Heart right ventricle (tissue), 16 donors: ENCODE measurements around the gene CXCR5. TPM values are rescaled to one million over a fixed set of nuclear protein-coding genes. Genes with fewer than 3 reads are reported as not detected.

Experiments
- ATAC-seq, 8 donors: fragments of 200-7000 bp; cut with Tn5 transposase; one replicate each; pipeline ENCODE4 v1.9.1; 2020; ENCODE audit warnings: mild to moderate bottlenecking in 8 of 8, moderate library complexity in 8 of 8, moderate number of reproducible peaks in 1 of 8
- DNase-seq, 2 donors: peaks; one replicate each; pipeline ENCODE4 v3.0.0-alpha.2; 2020
- H3K27ac ChIP-seq, 10 donors: fragments of 200-600 bp; sonication (generic) in 2 of 10; one replicate each; pipeline versions ENCODE4 v1.5.0 to v1.8.0; 2020 to 2022; ENCODE audit warnings: mild to moderate bottlenecking in 3 of 10
- H3K27me3 ChIP-seq, 7 donors: fragments of 200-600 bp; one replicate each; pipeline ENCODE4 v1.8.0; 2021 to 2022; ENCODE audit warnings: mild to moderate bottlenecking in 2 of 7
- H3K36me3 ChIP-seq, 9 donors: fragments of 200-600 bp; sonication (generic) in 1 of 9; one replicate each; pipeline versions ENCODE4 v1.5.0 to v1.8.0; 2020 to 2022; ENCODE audit warnings: mild to moderate bottlenecking in 2 of 9
- H3K4me1 ChIP-seq, 9 donors: fragments of 200-600 bp; sonication (generic) in 1 of 9; one replicate each; pipeline versions ENCODE4 v1.5.0 to v1.8.0; 2020 to 2022; ENCODE audit warnings: mild to moderate bottlenecking in 4 of 9
- H3K4me3 ChIP-seq, 10 donors: fragments of 200-600 bp; sonication (generic) in 2 of 10; one replicate each; pipeline versions ENCODE4 v1.5.0 to v1.8.0; 2020 to 2022; ENCODE audit warnings: mild to moderate bottlenecking in 7 of 10, moderate library complexity in 2 of 10
- H3K9me3 ChIP-seq, 11 donors: fragments of 200-600 bp in 10 of 11; sonication (generic) in 2 of 11; one replicate each; pipeline versions ENCODE4 v1.5.0 to v1.8.0; 2013 to 2022; ENCODE audit warnings: mild to moderate bottlenecking in 2 of 11, control low read depth in 1 of 11, moderate library complexity in 1 of 11
- WGBS, 2 donors: extraction: QIAGEN DNeasy Blood & Tissue Kit; methylation state at CpG; one replicate each; pipeline ENCODE4 v1.1.7; 2013; ENCODE audit warnings: inconsistent platforms in 1 of 2; 5-methylcytosine and 5-hydroxymethylcytosine counted together
- intact Hi-C, 10 donors: fragments of 100-400 bp; cut with DNase I; formaldehyde crosslinking; loops; one replicate each; pipeline versions ENCODE4 v1.11.1 to v1.14.2; 2022
- polyA plus RNA-seq, 2 donors: library from polyadenylated mRNA; stranded (reverse); fragments of 200-250 nt; gene quantifications; one replicate each; pipeline ENCODE4 v1.2.3, GENCODE V29; 2013
- total RNA-seq, 10 donors: library from RNA; stranded (reverse); fragmentation: NEBNext Ultra II Directional in 3 of 10; extraction: Animal tissue kit (Norgen Biotek cat#: 25700) in 3 of 10; gene quantifications; one replicate each; pipeline versions ENCODE4 v1.2.1 to v1.2.4, GENCODE V29; 2021 to 2023
- TF ChIP-seq, protein P1 (sequence below), 9 donors: fragments of 200-600 bp; sonication (generic) in 2 of 9; IDR thresholded peaks; one replicate each; pipeline versions ENCODE4 v1.5.0 to v1.8.0; 2021 to 2022; ENCODE audit warnings: antibody characterized with exemption in 9 of 9, mild to moderate bottlenecking in 5 of 9, moderate library complexity in 1 of 9
- donor health status: Arrhythmogenic right ventricular cardiomyopathy.
- donor health status: ischemic (EF 13 %, LVEDD 7.1; RV severe dilation, severe dysfunction).
- donor health status: healthy with polysubstance abuse.
- donor health status: DM: no; HTN: yes; CAD: no.
- donor health status: DM: no; HTN: no; CAD: no.
- donor health status: ischemic (EF 25% LVEDD 6.9; RV normal size, moderate dysfunction).
- donor health status: ischemic (EF 25% LVEDD 5.7; RV mildly dilated, moderate dysfunction).
- donor health status: healthy.
- donor health status: DM: yes; HTN: yes; CAD: no.
- donor health status: Ischemic cardiomyopathy.
- donor health status: ischemic (EF 35%, LVEDD 5.7; RV mildly dilated, moderate dysfunction).
- donor health status: nonischemic (EF 11% LVEDD 7.7; RV severe dilation, severe dysfunction).
- donor health status: DM: yes; HTN: yes; CAD: no.
- donor health status: PGD.
- donor health status: ischemic (EF 29% LVEDD 5.4; RV normal size, mild dysfunction).
- donor health status: nonischemic (EF 23%, LVEDD 6.1; RV moderate dilation, normal function).

Gene CXCR5
- total and polyA plus RNA-seq, 12 donors: 0.16 to 0.58 (median 0.22) TPM; not detected in 9

DNA sequence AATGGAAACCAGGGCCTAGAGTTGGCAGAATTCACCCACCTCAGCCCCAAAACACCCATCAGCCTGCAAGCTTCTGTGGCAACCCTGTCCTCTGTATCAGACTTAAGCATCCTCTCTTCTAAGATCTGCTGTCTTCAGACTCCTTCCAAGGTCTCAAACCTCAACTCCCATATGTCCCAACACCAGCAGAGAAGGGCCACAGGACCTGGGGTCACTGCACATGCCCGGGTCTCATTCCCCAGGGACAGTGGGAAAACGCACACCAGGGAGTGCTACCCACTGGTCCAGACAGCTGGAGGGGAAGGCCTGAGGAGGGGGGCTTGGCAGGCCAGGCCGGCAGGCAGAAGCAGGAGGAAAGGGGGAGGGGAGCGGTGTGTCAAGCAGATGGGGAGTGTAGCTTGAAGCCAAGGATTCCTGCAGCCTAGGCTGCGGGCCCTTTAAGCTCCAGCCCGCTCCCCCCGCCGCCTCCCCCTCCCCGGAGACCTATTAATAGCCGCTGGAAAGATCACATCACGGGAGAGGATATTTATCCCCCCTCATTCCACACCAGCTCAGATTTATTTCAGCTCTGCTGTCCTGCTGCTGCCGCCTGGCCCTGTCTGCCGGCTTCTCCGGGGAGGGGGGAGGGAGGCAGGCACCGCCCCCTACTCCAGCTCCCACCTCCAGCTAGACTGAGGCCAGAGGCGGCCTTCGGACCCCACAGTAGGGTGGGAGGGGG is 25.4 kb downstream of the CXCR5 start:
- Histone ChIP-seq H3K4me3 (peak overlapping the region; percentile 4 to 55 (median 43)), H3K9me3 (no peaks in the 10 kb centered on the region), H3K36me3 (peaks cover 0 to 44% (median 11%) of the 10 kb centered on the region in 9 donors), H3K27ac (peak overlapping the region; percentile 83 to 98 (median 94)), H3K4me1 (peaks cover 51 to 84% (median 74%) of the 10 kb centered on the region in 9 donors), H3K27me3 (no peaks in the 10 kb centered on the region)
- DNase-seq: peak; percentile 83 to 91
- WGBS, 2 donors: 5% methylated on average over 17 of the region's 17 CpGs
- ATAC-seq: peak; percentile 55 to 78 (median 67)
- TF ChIP-seq, protein P1, sequence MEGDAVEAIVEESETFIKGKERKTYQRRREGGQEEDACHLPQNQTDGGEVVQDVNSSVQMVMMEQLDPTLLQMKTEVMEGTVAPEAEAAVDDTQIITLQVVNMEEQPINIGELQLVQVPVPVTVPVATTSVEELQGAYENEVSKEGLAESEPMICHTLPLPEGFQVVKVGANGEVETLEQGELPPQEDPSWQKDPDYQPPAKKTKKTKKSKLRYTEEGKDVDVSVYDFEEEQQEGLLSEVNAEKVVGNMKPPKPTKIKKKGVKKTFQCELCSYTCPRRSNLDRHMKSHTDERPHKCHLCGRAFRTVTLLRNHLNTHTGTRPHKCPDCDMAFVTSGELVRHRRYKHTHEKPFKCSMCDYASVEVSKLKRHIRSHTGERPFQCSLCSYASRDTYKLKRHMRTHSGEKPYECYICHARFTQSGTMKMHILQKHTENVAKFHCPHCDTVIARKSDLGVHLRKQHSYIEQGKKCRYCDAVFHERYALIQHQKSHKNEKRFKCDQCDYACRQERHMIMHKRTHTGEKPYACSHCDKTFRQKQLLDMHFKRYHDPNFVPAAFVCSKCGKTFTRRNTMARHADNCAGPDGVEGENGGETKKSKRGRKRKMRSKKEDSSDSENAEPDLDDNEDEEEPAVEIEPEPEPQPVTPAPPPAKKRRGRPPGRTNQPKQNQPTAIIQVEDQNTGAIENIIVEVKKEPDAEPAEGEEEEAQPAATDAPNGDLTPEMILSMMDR (IDR thresholded peaks at IDR 0.05): no peak
- intact Hi-C loops: loop anchor here in 5 of 10 donors (1.0 to 10.0 kb wide), 7 partner anchors 16 to 117 kb away; partner anchors contain the start of genes UPK2 (in 3 of the 5), BCL9L (in 2 of the 5) and DDX6 (in 1 of the 5)

DNA sequence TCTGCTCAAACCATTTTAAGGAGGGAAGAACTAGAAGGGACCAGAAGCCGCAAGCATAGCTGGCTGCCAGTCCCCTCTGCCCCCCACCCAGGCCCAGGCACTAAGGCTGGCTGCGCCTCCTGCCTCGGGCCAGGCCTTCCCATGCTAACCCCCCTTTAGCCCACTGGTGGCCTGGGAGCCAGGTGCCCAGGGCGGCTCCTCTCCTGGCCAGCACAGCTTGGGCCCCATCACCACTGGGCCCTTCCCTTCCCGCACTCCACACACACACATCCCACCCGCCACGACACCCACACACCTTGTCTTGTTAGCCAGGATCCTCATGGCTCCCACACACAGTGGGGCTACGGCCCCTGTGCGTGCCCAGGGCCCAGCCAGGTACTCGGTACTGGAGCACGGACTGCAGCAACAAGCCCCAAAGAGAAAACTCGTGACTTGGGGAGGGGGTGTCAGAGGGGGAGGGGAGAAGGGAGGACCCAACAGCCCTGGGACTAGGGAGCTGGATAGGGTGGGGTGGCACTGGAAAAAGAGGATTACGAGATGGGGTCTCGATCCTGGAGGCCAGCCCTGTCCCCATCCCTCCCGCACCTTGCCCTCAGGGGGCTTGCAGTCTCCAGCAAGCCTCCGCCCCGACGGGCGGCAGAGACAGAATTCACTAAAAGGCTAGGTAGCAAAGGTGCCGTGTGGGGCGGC is 26.1 kb downstream of the CXCR5 start:
- peak overlapping the region; percentile 83 to 98 (median 94) for H3K27ac ChIP-seq
- H3K27me3 ChIP-seq: no peaks in the 10 kb centered on the region
- H3K9me3 ChIP-seq: no peaks in the 10 kb centered on the region
- 30 to 35% methylated on average over 19 to 21 of the region's 21 CpGs for WGBS, 2 donors
- H3K36me3 ChIP-seq: peaks cover 0 to 37% (median 4%) of the 10 kb centered on the region in 9 donors
- DNase-seq (no peak), ATAC-seq (peak in 7 of 8 donors; percentile 0 to 8 (median 2))
- H3K4me1 ChIP-seq: peaks cover 58 to 91% (median 81%) of the 10 kb centered on the region in 9 donors
- peak overlapping the region; percentile 4 to 55 (median 43) for H3K4me3 ChIP-seq
- TF ChIP-seq, protein P1 (IDR thresholded peaks at IDR 0.05): no peak
- intact Hi-C loops: loop anchor here in 5 of 10 donors (1.0 to 10.0 kb wide), 7 partner anchors 15 to 117 kb away; partner anchors contain the start of genes UPK2 (in 3 of the 5), BCL9L (in 2 of the 5) and DDX6 (in 1 of the 5)

DNA sequence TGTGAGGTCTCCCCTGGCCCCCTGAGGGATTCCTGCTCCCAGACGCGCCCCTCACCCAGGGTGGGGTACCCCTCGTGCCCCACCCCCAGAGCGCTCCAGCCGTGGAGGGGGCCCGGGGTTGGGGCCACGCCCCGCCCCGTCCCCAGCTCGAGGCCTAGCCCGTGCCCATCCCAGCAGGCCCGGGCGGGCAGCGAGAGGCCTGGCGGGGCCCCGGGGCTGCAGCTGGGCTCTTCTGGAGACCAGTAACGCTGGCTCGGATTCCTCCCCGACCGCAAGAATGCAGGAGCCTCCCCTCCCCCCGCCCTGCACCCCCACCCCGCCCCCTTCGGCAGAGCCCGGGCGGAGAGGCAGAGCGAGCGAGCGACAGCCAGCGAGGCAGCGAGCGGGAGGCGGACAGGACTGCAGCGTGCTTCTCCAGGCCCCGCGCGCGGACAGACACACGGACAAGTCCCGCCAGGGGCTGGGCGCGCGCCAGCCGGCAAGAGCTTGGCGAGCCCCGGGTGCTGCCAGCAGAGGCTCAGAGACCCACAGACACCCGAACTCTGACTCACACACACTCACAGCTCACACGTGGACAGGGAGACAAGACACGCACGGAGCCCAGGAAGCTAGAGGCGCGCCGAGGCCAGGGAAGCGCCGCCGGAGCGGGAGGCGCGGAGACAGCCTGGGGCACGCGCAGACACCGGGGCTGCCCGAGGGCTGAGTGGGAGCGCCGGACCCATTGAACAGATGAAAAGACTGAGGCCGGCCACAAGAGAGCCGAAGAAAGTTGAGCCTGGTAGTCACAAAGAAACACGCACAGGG is 26.8 kb downstream of the CXCR5 start:
- Histone ChIP-seq H3K4me1 (peaks cover 65 to 96% (median 88%) of the 10 kb centered on the region in 9 donors), H3K4me3 (peak overlapping the region in 9 of 10 donors; percentile 12 to 55 (median 47)), H3K36me3 (peaks cover 0 to 29% (median 0%) of the 10 kb centered on the region in 9 donors), H3K27me3 (no peaks in the 10 kb centered on the region), H3K9me3 (no peaks in the 10 kb centered on the region), H3K27ac (peak overlapping the region; percentile 83 to 98 (median 94))
- peak; percentile 6 to 49 (median 26) for ATAC-seq
- WGBS, 2 donors: 8 to 9% methylated on average over 52 to 67 of the region's 67 CpGs
- intact Hi-C loops: no loop called here
- peak; percentile 63 to 82 for DNase-seq
- TF ChIP-seq, protein P1 (IDR thresholded peaks at IDR 0.05): no peak
